ENCODE measurements around the gene MAP2K6.

DNA sequence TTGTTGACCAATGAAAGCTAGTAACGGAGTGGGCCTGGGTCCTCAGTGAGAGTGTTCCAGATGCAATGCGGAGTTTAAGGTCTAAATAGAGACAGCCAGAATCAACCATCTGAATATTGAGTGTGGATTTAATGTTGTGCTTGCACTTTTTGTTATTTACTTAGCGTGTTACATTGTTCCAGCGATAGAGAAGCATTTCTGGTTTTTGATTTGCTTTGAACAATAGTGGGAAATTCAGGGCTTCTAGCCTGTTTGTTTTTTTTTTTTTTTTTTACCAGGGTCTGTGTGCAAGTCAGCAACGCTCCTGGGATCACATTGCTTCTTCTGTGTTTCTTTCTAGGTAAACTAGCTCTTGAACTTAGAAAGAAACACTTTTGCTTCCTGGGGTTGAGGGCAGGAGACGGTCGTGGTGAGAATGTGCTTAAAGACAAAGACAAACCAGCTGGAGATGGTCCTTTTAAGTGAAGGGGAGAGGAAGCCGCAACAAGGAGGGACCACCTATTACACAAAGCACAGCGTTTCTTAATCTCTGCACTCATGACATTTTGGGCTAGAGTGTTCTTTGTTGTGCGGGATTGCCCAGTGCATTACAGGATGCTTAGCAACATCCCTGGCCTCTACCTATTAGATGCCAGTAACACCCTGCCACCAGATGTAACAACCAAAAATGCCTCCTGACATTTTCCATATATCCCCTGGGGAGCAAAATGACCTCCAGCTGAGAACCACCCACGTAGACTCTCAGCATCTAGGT lies 119.2 kb downstream of the MAP2K6 start:
- TF ChIP-seq, protein P1, sequence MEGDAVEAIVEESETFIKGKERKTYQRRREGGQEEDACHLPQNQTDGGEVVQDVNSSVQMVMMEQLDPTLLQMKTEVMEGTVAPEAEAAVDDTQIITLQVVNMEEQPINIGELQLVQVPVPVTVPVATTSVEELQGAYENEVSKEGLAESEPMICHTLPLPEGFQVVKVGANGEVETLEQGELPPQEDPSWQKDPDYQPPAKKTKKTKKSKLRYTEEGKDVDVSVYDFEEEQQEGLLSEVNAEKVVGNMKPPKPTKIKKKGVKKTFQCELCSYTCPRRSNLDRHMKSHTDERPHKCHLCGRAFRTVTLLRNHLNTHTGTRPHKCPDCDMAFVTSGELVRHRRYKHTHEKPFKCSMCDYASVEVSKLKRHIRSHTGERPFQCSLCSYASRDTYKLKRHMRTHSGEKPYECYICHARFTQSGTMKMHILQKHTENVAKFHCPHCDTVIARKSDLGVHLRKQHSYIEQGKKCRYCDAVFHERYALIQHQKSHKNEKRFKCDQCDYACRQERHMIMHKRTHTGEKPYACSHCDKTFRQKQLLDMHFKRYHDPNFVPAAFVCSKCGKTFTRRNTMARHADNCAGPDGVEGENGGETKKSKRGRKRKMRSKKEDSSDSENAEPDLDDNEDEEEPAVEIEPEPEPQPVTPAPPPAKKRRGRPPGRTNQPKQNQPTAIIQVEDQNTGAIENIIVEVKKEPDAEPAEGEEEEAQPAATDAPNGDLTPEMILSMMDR (IDR thresholded peaks at IDR 0.05) = no peak
- TF ChIP-seq POLR2A (IDR thresholded peaks at IDR 0.05) = no peak

Measured in heart left ventricle (tissue), 13 donors.